HG03025 (cell line): ENCODE data around the gene MYH7.
"Not testable (repeated sequence)": the region's sequence is repeated elsewhere in the genome, so short reads cannot be mapped to it uniquely, and the experiment has no call there.

ENCODE experiments used
- ATAC-seq: cut with Tn5 transposase; IDR thresholded peaks from one replicate; pipeline ENCODE4 v1.9.1; 2021; ENCODE audit warnings: mild to moderate bottlenecking, moderate library complexity; ENCODE audit not compliant: unreplicated experiment, low FRiP score

Gene MYH7

DNA sequence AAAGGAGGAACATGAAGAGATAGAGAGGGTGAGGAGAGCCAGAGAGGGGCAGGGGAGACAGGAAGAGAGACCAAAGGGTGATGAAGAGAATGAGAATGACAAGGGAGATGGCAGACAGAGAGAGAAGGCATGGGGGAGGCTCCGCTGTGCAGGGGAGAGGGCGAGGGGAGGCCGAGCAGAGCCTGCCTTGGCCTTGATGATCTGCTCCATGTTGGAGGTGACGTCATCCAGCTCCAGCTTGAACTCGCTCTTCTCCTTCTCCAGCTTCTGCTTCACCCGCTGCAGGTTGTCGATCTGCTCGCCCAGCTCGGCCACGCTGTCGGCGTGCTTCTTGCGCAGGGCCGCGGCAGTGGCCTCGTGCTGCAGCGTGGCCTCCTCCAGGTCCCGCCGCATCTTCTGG is 45.6 kb downstream of the MYH7 start:
- ATAC-seq: not testable (repeated sequence)

DNA sequence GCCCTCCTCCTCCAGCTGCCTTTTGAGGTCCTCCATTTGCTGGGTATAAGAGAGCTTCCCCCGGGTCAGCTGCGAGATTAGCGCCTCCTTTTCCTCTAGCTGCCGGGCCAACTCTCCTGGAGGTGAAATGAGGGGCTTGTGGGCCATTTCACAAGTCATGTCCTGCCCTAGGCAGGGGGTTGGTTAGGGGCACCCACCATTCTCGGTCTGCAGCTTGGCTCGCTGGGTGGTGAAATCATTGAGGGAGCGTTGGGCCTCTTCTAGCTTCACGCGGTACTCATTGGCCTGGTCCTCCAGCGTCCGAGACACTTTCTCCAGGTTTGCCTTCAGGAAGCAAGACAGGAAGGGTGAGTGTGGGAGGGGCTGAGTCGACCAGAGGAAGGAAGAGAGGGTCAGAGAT is 46.1 kb downstream of the MYH7 start:
- ATAC-seq: no peak

DNA sequence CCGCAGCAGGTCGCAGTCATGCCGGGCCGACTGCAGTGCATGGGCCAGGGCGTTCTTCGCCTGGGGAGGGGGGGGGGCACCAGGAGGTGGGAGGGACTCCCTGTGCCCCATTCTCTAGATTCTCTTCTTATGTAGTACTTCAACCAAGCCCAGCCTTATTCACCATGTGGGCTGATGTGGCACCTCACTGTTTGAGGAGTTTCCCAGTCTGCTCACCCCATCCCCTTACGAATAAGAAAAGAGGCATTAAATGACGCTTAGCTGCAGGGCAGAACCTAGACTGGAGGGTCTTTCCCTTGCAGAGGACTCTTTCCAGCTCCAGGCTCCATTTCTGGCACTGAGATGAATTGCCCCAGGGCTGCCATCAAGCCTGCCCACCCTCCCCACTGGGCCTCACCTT is 46.5 kb downstream of the MYH7 start:
- ATAC-seq: no peak

DNA sequence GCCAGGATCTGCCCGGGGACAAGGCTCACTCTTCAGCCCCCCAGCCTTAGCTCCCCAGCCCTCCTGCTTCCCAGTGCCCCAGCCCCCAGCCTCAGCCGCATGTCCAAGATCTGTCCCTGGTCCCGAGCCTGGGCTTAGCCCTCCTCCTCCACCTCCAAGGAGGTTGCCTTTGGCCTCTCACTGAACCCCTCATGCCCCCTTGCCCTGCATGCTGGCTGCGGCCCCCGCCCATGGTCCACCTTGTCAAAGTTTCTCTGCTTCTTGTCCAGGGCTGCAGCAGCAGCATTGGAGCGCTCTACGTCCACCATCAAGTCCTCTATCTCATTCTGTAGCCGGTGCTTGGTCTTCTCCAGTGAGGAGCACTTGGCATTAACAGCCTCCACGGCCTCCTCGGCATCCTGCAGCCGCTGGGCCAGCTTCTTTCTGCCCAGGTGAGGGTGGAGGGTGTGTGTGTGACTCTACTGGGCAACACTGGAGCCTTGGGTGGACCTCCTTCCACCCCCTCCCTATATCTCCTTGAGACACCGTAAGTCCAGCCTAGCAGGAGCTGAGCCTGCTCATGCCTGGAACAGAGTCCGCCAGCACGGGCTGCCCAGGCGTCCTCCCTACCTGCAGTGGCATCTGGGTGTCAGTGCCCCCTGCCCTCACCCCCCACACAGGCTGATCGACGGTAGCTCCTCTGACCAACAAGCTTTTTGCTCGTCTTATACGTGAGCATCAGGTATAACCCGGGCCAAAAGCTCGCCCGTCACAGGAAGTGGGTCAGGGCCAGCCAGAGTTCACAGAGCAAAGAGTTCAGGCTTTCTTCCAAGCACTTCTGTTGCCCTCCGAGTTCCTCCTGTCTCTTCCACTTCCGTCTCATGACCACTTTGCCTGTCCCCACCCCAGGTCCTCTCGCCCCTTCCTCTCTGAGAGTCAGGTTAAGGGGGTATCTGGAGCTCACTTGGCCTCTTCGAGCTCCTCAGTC is 47.3 kb downstream of the MYH7 start:
- no peak for ATAC-seq

DNA sequence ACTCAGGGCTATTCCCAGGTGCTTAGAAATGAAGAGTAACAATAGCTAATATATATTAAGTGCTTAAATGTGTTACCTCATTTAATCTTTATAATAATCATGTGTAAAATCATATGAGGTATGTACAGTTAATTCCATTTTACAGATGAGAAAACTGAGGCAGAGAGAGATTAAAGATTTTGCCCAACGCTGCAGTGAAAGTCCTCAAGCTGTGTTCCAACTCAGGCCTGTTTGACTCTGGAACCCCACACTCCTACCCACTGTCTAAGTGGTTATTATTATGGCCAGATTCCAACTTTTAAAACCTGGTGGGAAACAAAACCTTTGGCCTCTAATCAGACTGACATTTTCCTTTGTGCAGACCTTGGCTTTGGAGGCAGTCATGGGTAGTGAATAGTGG is 48.5 kb downstream of the MYH7 start:
- ATAC-seq: no peak

DNA sequence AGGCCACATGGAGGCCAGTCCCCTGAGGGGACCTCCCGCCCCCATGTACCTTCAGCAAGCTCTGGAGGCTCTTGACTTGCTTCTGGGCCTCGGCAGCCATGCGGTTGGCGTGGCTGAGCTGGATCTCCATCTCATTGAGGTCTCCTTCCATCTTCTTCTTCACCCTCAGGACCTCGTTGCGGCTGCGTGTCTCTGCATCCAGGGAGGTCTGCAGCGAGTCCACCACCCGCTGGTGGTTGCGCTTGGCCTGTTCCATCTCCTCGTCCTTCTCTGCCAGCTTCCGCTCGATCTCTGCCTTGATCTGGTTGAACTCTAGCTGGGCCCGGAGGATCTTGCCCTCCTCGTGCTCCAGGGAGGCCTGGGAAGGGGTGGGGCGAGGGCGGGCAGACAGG is 49.2 kb downstream of the MYH7 start:
- ATAC-seq: not testable (repeated sequence)

DNA sequence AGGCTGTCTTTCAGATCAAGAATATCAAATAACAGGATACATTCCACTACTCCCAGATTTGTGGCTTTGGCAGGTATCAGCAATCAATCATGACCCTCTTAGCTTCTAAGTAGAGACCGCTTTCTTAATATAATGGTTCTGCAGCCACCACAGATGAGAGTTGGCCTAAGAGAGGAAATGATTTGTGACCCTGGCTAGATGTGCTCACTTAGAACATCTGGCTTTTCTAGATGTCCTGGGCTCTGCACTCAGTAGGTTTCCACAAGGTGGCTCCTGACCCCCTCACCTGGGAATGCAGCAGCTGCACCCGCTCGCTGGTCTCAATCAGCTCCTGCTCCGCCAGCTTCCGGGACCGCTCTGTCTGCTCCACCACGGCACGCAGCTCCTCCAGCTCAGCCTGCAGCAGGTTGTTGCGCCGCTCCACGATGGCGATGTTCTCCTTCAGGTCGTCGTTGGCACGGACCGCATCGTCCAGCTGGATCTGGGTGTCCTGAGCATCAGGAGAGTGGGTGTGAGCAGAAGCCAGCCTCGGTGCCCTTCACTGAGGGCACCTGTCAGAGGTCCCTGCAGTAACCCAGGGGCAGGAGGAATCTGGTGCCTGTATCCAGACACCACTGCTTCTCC is 49.7 kb downstream of the MYH7 start:
- ATAC-seq: no peak

DNA sequence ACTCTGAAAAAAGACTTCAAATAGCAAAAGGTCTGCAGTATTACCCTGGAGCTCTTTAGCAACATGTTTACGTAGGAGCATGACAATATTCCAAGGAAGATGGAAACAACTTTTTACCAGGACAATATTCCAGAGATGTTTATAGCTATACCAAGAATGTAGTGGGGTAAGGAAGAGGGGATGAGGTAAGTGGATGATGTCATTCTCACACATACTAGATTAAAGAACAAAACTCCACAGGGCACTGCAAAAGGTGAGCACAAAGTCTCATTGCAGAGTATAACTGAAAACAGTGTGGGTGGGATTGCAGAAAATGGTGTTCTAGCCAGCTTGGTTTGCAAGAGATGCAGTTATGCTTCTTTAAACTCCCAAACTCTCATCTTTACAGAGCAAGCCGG is 50.2 kb downstream of the MYH7 start:
- ATAC-seq: no peak

DNA sequence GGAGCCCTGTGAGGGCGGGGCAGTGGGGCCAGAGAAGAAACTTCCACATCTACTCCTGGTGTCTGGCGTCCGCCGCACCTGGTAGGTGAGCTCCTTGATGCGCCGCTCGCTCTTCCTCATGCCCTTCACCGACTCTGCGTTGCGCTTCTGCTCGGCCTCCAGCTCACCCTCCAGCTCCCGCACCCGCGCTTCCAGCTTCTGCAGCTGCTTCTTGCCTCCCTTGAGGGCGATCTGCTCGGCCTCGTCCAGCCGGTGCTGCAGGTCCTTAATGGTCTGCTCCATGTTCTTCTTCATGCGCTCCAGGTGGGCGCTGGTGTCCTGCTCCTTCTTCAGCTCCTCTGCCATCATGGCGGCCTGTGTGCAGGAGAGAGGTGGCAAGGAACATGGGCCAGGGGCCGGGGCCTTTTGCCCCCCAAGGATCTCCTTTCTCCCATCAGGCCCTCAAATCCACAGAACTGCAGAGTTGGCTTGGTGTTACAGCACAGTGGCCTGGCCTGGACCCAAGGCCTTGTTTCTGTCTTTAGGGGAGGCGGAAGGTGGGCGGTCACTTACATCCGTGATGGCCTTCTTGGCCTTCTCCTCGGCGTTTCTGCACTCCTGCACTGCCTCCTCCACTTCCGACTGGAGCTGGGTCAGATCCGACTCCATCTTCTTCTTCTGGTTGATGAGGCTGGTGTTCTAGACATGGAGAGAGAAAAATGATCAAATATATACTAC is 50.9 kb downstream of the MYH7 start:
- ATAC-seq: no peak

DNA sequence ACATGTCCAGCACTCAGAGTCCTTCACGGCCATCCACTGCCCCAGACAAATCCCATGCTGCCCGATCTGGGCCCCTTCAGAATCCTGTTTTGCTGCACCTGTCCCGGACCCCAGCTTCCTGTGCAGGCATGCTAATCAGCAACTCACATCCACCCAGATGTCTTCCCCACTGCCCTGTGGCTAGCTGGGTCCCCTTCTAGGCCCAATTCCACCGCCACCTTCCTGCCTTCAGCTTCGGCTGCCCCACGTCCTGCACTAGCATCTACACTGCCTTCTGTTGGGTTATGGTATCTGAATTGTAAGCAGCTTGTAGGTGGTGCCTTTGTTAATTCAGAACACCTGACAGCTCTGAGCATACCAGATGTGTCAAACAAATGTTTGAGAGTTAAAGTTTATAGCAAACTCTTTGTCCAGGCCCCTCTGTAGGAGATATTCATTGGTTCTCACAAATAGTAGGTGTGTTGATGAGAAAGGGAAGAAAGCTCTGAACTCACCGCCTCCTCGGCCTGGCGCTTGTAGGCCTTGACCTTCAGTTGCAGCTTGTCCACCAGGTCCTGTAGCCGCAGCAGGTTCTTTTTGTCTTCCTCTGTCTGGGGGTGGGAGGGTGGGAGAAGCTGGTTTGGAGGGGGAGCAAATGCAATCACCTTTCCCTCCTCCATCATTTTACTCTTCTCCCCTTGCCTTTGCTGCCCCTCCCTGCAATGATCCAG is 52.6 kb downstream of the MYH7 start:
- ATAC-seq: no peak

DNA sequence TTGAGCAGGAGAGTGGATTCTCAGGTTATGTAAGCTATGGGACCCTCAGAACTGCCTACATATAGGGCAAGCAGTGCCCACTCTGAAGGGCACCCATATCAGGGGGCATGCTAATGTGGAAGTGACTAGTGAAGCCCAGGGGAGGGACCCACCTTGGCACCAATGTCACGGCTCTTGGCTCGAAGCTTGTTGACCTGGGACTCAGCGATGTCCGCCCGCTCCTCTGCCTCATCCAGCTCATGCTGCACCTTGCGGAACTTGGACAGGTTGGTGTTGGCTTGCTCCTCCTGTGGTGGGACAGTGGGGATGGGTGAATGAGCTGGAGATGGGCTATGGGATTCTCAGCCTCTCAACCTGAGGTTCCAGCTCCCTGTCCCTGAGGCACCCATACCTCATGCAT is 53.2 kb downstream of the MYH7 start:
- ATAC-seq: no peak

DNA sequence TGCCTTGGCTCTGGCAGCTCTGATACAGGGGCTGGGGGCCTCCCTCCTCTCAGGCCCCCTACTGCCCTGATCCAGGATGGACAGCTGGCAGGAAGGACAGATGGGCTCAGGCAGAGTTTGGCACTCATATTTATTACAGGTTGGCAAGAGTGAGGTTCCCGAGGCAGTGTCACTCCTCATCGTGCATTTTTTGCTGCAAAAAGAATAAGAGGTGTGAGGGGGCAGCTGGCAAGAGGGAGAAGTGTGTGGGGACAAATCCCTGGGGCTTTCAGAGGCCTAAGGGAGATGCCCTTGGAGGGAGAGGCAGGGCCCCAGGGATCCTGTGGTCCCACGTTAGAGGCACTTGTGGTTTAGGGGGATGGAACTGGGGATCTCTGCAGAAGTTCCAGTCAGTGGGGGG is 53.6 kb downstream of the MYH7 start:
- ATAC-seq: no peak

DNA sequence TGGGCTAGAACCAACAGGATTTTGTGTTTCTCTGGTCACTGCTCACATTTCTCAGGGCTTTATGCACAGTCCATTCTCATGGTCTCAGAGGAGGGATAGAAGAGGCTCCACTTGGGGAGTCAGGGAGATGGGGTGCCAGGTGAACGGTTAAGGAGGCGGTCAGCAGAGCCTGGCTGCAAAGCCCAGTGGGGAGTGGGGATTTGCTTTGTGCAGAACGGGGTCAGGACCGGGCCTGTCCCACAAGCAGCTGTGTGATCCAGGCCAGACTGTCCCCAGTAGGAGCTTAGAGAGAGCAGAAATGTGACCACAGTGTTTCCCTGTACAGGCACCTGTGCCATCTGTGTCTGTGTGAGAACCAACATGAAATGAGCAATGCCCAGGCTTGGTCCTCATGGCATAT is 54.5 kb downstream of the MYH7 start:
- no peak for ATAC-seq

DNA sequence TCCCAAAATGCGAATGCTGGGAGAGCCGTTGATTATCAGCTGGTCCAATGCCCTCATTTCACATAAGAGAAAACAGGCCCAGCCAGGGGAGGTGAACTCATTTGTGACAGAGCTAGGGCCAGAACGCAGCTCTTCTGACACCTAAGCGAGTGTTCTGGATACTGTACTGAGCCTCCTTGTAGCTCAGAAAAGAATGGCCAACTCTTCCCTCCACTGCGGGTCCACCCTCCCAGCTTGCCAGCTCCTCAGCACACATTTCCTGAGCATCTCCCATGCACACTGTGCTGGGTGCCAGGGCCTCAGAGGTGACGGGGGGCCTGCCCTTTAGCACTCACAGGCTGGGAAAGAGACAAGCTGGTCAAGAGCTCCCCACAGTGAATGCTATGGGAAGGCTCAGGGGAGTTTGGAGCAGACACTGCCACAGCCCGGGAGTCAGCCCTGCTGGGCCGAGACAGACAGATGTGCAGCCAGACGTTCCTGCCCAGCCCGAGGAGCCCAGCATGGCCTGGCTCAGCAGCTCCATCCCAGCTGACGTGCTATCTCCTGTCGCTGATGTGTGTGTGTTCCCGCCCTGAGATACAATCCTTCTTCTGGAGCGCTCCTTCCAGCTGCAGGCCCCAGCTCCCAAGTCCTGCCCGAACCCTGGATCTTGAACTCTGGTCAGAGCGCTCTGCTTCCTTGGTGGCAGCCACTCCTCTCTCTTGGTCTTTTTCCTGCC is 55.1 kb downstream of the MYH7 start:
- no peak for ATAC-seq

DNA sequence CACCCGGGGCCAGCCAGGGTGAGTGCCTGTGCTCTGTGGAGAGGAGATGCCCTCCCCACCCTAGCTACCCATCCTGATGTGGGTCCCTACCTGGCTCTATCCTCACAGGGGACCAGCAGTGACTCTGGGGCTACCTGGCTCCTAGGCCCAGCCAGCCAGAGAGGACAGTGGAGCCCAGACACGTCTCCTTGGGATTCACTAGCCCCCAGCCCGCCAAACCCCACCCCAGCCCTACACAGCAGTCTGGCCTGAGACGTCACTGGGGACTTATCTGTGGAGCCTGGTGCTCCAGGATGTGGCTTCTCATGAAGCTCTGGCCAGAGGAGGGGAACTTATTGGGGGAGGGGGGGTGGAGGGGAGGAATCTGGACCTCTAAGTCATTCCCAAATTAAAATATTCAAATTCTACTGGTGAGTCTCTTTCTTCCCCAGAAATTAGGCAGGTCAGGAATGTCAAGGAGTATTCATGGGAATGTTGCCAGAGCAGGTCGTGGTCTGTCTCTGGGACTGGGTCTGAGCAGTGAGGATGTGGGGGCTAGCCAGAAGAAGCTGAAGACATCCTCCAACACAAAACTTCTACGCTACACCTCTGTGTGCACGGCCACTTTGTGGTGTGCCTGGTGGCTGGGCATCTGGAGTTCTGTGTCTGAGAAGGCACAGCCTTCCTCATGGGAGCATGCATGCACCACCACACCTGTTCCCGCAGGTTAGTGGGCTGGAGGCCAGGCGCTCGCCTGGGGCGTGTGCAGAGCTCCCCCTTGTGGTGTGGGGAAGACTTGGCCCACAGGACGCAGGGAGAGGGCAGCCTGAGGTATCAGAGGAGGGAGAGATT is 55.9 kb downstream of the MYH7 start:
- no peak for ATAC-seq

DNA sequence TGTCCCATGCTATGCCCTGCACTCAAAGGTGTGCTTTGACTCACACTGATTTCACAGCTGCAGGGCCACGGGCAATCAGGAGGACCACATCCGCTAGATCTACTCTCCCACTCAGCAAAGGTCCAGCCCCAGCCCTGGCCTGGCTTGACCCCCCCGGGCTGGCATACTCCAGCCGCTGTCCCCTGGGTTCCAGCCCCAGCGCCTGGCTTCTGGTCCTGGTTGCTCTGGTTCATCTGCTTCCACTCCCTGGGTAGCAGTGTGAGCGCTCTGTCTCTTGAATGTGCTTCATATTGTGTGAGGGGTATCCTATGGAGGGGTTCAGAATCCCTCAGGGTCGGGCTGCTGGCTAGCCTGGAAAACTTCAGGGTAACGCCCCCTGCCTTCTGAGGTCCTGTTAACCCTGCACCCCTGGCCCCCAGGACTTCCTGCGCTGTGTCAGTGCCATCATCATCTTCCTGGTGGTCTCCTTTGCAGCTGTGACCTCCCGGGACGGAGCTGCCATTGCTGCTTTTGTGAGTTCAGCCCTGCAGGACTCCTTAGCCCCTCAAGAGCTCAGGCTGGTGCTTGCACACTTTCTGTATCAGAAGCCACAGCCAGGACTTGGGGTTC is 56.7 kb downstream of the MYH7 start:
- no peak for ATAC-seq

DNA sequence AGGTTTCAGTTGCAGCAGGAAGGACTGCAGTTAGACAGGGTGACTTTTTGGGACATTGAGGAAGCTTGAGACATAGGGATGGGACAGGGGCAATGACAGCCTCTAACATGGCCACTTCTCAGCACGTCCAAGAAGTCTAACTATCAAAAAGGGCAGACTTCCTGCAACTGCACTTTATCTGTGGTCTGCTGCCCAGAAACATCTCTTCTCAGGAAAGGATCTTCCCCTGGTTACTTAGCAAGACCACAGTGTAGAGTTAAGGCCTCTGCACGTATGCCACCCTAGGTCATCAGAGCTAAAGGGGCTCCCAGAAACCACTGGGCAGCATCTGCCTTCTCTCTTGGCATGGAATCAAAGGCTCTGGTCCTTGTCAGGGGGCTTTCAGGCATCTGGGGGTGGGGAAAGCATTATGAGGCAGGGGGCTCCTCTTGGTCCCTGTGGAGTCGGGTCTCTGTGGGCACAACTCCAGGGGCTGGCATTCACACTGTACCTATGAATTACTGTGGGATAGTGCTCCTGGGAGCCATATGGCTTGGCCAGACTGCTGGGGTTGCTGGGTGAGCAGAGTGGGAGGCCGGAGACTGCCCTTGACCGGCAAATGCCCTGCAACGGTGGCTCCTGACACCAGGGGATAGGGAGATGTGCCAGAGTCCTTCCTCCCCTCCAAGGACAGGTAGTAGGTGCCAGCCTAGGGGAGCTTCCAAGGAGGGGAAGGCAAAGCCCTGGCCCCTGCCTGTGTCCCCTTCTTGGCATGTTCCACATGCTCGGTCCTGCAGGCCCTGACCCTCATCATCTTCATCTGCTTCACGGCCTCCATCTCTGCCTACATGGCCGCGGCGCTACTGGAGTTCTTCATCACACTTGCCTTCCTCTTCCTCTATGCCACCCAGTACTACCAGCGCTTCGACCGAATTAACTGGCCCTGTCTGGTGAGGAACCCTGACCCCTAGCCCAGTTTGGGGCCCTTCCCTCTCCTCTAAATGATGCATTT is 57.6 kb downstream of the MYH7 start:
- no peak for ATAC-seq

DNA sequence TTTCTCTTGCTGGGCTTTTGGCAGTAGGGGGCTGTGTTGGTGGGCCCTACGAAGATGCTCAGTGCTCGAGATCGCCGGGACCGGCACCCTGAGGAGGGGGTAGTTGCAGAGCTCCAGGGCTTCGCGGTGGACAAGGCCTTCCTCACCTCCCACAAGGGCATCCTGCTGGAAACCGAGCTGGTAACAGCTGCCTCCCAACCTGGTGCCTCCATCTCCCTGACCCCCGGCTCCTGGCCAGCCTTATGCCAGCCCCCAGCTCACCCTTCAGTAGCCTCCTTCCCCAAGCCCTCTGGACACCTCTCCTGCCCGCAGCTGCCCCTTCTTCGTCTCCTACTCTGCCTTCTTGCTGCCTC is 58.3 kb downstream of the MYH7 start:
- no peak for ATAC-seq
